GM18526 (cell line): Measurements from ENCODE around the gene NRROS.

Experiments
- POLR2A ChIP-seq: IDR thresholded peaks from 3 replicates; pipeline ENCODE4 v1.6.1; 2011; ENCODE audit not compliant: insufficient read length; ENCODE audit errors: extremely low read depth

Gene NRROS

DNA sequence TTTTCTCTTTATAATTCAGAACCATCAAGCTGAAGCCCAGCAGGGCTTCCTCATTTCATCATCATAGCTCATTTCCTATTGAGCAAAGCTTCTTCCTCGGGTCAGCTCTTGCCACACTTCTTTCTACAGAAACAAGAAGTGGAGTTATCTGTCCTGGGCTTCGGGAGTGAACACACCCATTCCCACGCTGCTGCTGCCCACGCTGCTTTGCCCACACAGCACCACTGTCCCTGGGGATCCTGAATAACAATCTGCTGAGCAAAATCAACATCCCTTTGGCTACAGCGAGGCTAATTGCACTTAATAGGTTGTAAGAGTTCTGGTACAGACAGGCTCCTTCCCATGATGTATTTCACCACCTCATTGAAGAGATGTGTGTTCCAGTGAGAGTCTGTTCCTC is 48.9 kb downstream of the NRROS start:
- no peak for TF ChIP-seq POLR2A

DNA sequence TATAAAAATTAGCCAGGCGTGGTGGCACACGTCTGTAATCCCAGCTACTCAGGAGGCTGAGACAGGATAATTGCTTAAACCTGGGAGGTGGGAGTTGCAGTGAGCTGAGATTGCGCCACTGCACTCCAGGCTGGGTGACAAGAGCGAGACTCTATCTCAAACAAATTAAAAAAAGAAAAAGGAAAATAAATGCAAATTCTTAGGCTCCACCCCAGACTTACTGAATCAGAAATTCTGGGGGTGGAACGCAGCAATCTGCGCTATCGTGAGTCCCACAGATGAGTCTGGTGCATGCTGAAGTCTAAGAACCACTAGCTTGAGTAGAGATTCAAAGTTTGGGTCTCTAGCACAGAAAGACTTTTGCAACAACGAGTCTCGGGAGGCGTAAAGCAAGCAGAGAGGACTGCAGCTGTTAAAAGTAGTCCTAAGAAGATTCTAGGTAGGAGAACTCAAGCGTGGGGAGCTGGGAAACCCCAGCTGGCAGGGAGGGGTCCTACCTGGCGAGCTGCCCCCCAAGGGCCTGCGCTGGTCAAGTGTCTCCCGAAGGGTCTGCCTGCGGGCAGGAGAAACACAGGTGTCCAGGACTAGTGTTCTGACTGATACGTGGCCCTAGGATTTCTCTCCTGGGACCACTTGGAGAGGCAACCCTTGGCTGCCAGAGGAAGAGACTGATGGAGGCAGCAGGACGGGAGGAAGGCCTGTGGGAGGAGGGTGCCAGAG is 50.6 kb downstream of the NRROS start:
- no peak for TF ChIP-seq POLR2A

- TF ChIP-seq POLR2A: no peak
These were observed 51.9 kb downstream of the NRROS start for GRCh38 chr3:196691386-196691785.

GRCh38 chr3:196694202-196694638 is 54.7 kb downstream of the NRROS start:
- no peak for TF ChIP-seq POLR2A

GRCh38 chr3:196694941-196695848 is 55.7 kb downstream of the NRROS start:
- TF ChIP-seq POLR2A: no peak

- TF ChIP-seq POLR2A: no peak
These were observed 56.3 kb downstream of the NRROS start for GRCh38 chr3:196695849-196696226.

GRCh38 chr3:196697270-196697669 is 57.8 kb downstream of the NRROS start:
- TF ChIP-seq POLR2A: no peak

- TF ChIP-seq POLR2A: no peak
These were observed 60.3 kb downstream of the NRROS start for GRCh38 chr3:196699749-196700148.

- TF ChIP-seq POLR2A: no peak
These were observed 61.3 kb downstream of the NRROS start for GRCh38 chr3:196700801-196701200.

GRCh38 chr3:196706327-196706726 is 66.8 kb downstream of the NRROS start:
- no peak for TF ChIP-seq POLR2A

- no peak for TF ChIP-seq POLR2A
These were observed 67.2 kb downstream of the NRROS start for GRCh38 chr3:196706731-196707130.

- TF ChIP-seq POLR2A: no peak
These were observed 68.1 kb downstream of the NRROS start for GRCh38 chr3:196707566-196707965.

GRCh38 chr3:196708467-196708866 is 69.0 kb downstream of the NRROS start:
- TF ChIP-seq POLR2A: no peak
